Body of pancreas (tissue), 4 donors: ENCODE results near the gene EXT2. TPM values are rescaled to one million over a fixed set of nuclear protein-coding genes. Genes with fewer than 3 reads are reported as not detected.

Experiments used
- ATAC-seq: fragments of 150-250 bp; one replicate; pipeline ENCODE4 v1.9.1; 2016
- DNase-seq, 4 donors: peaks; one replicate each; pipeline ENCODE4 v3.0.0-alpha.2; 2019
- H3K27ac ChIP-seq, 4 donors: fragments of 200-600 bp; sonication (generic); 1 replicate in 3 of 4; 2 replicates in 1 of 4; pipeline versions ENCODE4 v1.5.1 to v1.6.1; 2016 to 2019; ENCODE audit warnings: mild to moderate bottlenecking in 1 of 4, mixed read lengths in 1 of 4, moderate library complexity in 1 of 4
- H3K27me3 ChIP-seq, 2 donors: fragments of 200-600 bp; sonication (generic); one replicate each; pipeline ENCODE4 v1.6.0; 2016; ENCODE audit warnings: mild to moderate bottlenecking in 1 of 2
- H3K36me3 ChIP-seq, 2 donors: fragments of 200-600 bp; sonication (generic); replicated peaks in 1 of 2; 2 replicates each; pipeline ENCODE4 v1.5.1; 2016; ENCODE audit warnings: low read depth in 2 of 2; ENCODE audit not compliant: insufficient read depth in 1 of 2
- H3K4me1 ChIP-seq: fragments of 200-600 bp; sonication (generic); one replicate; pipeline ENCODE4 v1.6.0; 2016
- H3K4me3 ChIP-seq, 2 donors: fragments of 200-600 bp; sonication (generic); 1 replicate in 1 of 2; 2 replicates in 1 of 2; pipeline ENCODE4 v1.5.1; 2016 to 2019
- H3K9me3 ChIP-seq, 3 donors: fragments of 200-600 bp; sonication (generic); 1 replicate in 2 of 3; 2 replicates in 1 of 3; pipeline ENCODE4 v1.5.1; 2016
- POLR2A ChIP-seq, 3 donors: fragments of 450-650 bp; IDR thresholded peaks; one replicate each; pipeline ENCODE4 v1.6.1; 2016; ENCODE audit warnings: antibody characterized with exemption in 3 of 3, mild to moderate bottlenecking in 2 of 3
- WGBS, 2 donors: methylation state at CpG; one replicate each; pipeline ENCODE4 v1.1.5; 2017; 5-methylcytosine and 5-hydroxymethylcytosine counted together
- intact Hi-C: fragments of 100-400 bp; cut with DNase I; formaldehyde crosslinking; loops from one replicate; pipeline ENCODE4 v1.15.1; 2023
- total RNA-seq, 2 donors: library from RNA; depleted of rRNA; stranded (reverse); fragments of >200 nt; gene quantifications; one replicate each; pipeline ENCODE4 v1.1.0, GENCODE V29; 2016
- TF ChIP-seq, protein P1 (sequence below), 7 experiments: fragments of 450-650 bp in 4 of 7; fragments of 200-600 bp in 3 of 7; sonication (generic) in 3 of 7; IDR thresholded peaks; one replicate each; pipeline ENCODE4 v1.5.1; 2016 to 2019; ENCODE audit warnings: antibody characterized with exemption in 7 of 7

Gene EXT2
- total RNA-seq, 2 donors from 2014 or later, result 21.4 to 34.2 TPM

DNA sequence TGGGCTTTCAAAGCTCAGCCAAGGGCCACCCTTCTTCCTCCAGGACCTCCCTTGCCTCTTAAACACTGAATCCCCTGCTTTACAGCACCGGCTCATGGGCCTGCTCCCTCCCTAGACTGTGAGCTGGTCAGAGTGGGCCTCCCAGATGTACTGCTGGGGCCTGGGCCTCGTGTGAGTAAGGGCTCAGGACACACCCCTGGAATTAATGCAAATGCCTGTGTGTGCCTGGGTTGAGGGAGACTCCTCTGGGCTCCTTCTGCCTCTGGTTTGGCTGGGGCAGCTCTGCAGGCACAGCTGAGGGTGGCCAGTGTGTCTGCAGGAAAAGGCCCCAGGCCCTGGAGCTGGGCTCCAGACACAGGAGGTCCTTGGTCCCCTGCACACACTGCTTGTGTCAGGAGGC is 190.3 kb downstream of the EXT2 start:
- intact Hi-C loops, result loop anchor here (5.0 kb wide), 1 partner anchor 252 kb away; no protein-coding TSS in a partner anchor
- 50 to 58% methylated on average over 2 of the region's 2 CpGs for WGBS, 2 donors

DNA sequence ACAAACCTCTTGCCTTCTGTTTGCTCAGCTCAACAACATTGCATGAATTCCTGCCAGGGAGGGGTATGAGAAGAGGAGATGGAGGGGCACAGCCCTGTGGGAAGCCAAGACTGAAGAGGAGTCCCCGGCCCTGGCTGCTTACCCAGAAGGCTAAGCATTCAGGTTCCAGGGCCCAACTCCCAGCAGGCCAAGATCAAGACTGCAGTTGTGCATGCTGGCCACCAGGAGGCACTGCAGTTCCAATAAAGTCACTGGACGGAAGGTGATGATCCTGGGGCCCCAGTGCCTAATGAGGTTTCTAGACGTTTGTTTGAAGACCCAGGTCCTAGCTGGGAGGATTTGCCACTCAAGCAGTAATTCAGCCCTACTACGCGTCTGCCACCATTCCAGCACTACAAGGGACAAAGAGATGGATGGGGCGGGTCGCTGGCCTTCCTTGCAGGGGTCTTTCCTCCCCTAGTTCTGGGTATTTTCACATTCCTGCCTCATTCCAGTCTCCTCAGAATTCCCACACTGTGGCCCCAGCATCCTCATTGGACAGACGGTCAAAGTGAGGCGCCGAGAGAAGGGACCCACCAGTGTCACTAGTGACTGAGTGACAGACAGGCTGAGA is 190.9 kb downstream of the EXT2 start:
- H3K9me3 ChIP-seq, result no peaks in the 10 kb centered on the region
- H3K27ac ChIP-seq, result no peak overlapping the region
- TF ChIP-seq POLR2A (IDR thresholded peaks at IDR 0.05), result no peak
- TF ChIP-seq, protein P1, sequence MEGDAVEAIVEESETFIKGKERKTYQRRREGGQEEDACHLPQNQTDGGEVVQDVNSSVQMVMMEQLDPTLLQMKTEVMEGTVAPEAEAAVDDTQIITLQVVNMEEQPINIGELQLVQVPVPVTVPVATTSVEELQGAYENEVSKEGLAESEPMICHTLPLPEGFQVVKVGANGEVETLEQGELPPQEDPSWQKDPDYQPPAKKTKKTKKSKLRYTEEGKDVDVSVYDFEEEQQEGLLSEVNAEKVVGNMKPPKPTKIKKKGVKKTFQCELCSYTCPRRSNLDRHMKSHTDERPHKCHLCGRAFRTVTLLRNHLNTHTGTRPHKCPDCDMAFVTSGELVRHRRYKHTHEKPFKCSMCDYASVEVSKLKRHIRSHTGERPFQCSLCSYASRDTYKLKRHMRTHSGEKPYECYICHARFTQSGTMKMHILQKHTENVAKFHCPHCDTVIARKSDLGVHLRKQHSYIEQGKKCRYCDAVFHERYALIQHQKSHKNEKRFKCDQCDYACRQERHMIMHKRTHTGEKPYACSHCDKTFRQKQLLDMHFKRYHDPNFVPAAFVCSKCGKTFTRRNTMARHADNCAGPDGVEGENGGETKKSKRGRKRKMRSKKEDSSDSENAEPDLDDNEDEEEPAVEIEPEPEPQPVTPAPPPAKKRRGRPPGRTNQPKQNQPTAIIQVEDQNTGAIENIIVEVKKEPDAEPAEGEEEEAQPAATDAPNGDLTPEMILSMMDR (IDR thresholded peaks at IDR 0.05), result peak; percentile 79 to 90 (median 88)
- ATAC-seq (peak; percentile 73), DNase-seq (peak; percentile 36 to 55 (median 46))
- intact Hi-C loops, result loop anchor here (5.0 kb wide), 1 partner anchor 251 kb away; no protein-coding TSS in a partner anchor
- H3K4me3 ChIP-seq, result no peak overlapping the region
- no peaks in the 10 kb centered on the region for H3K36me3 ChIP-seq
- WGBS, 2 donors, result 39 to 46% methylated on average over 6 to 10 of the region's 10 CpGs
- no peaks in the 10 kb centered on the region for H3K27me3 ChIP-seq
- H3K4me1 ChIP-seq, result no peaks in the 10 kb centered on the region

More for the DNA sequence above, 190.3 kb downstream of the EXT2 start:
- Histone ChIP-seq H3K9me3 (no peaks in the 10 kb centered on the region), H3K27ac (no peak overlapping the region), H3K36me3 (no peaks in the 10 kb centered on the region), H3K27me3 (no peaks in the 10 kb centered on the region), H3K4me1 (no peaks in the 10 kb centered on the region), H3K4me3 (no peak overlapping the region)
- ATAC-seq (no peak), DNase-seq (no peak)
- no peak for TF ChIP-seq POLR2A (IDR thresholded peaks at IDR 0.05)
- TF ChIP-seq, protein P1 (IDR thresholded peaks at IDR 0.05), result no peak

DNA sequence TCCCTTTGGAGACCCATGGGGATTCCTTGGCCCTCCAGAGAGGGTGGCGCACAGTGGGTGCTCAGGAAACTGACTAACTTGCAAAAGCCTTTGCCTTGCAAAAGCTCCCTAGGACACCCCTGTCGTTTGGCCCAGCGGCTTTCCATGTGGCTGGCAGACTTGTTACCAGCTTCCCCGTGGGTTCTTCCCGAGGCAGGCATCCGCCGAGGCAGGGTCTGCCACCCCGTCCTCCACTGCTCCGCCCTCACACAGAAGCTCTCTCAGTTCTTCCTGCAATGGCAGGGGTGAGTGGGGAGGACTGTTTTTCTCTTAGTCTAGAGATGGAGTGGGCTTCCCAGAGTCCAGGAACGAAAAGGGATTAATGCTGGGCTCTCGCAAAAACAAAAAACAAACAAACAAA is 191.4 kb downstream of the EXT2 start:
- intact Hi-C loops, result loop anchor here (5.0 kb wide), 1 partner anchor 250 kb away; no protein-coding TSS in a partner anchor
- Histone ChIP-seq H3K36me3 (no peaks in the 10 kb centered on the region), H3K27me3 (no peaks in the 10 kb centered on the region), H3K4me3 (no peak overlapping the region), H3K4me1 (no peaks in the 10 kb centered on the region), H3K27ac (no peak overlapping the region), H3K9me3 (no peaks in the 10 kb centered on the region)
- TF ChIP-seq POLR2A (IDR thresholded peaks at IDR 0.05), result no peak
- TF ChIP-seq, protein P1 (IDR thresholded peaks at IDR 0.05), result no peak
- WGBS, 2 donors, result 57 to 61% methylated on average over 10 to 11 of the region's 11 CpGs
- no peak for DNase-seq
- no peak for ATAC-seq

DNA sequence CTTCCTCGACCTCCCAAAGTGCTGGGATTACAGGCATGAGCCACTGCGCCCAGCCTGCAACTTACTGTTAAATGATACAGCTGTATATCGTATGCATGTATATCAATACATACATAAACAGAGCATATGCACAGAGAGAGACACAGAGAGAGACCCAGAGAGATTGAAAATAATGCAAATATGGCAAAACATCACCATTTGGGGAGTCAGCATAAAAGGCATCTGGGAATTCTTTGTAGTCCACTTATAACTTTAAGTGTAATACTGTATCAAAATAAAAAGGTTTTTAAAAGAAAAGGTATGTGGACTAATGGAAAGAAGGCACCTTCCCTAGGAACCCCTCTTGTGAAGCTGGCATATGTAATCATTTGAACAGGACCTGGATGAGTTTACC is 192.7 kb downstream of the EXT2 start:
- TF ChIP-seq, protein P1 (IDR thresholded peaks at IDR 0.05), result no peak
- no peak for TF ChIP-seq POLR2A (IDR thresholded peaks at IDR 0.05)
- no peak overlapping the region for H3K4me3 ChIP-seq
- ATAC-seq, result no peak
- intact Hi-C loops, result loop anchor here (5.0 kb wide), 1 partner anchor 249 kb away; no protein-coding TSS in a partner anchor
- H3K4me1 ChIP-seq, result no peaks in the 10 kb centered on the region
- no peak for DNase-seq
- no peak overlapping the region for H3K27ac ChIP-seq
- H3K36me3 ChIP-seq, result no peaks in the 10 kb centered on the region
- no peaks in the 10 kb centered on the region for H3K9me3 ChIP-seq
- H3K27me3 ChIP-seq, result no peaks in the 10 kb centered on the region
- 77 to 85% methylated on average over 3 of the region's 3 CpGs for WGBS, 2 donors

DNA sequence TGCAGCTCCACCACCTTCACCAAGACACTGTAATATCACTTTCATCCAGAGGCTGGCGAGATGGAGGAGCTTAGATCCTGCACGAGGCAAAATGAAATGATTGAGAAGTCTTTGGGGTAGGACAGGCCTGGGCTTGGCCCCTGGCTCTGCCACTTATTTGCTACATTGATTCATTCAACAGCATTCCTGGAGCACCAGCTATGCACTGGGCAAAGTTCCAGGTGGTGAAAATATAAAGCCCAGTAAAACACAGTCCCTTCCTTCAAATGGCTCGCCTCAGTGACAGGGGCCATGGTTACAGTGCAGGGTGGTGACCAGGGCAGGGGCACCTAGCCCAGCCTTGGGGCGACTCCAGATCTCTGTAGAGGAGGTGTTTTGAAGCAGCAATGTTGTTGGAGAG is 194.7 kb downstream of the EXT2 start:
- Histone ChIP-seq H3K9me3 (no peaks in the 10 kb centered on the region), H3K4me1 (no peaks in the 10 kb centered on the region), H3K27me3 (no peaks in the 10 kb centered on the region), H3K36me3 (no peaks in the 10 kb centered on the region), H3K27ac (no peak overlapping the region), H3K4me3 (no peak overlapping the region)
- TF ChIP-seq POLR2A (IDR thresholded peaks at IDR 0.05), result no peak
- TF ChIP-seq, protein P1 (IDR thresholded peaks at IDR 0.05), result no peak
- WGBS, 2 donors, result 31 to 51% methylated on average over 4 of the region's 4 CpGs
- intact Hi-C loops, result no loop called here
- DNase-seq (no peak), ATAC-seq (no peak)
